K562 (cell line): ENCODE data around the gene ACTN1. TPM values are rescaled to one million over a fixed set of nuclear protein-coding genes. Genes with fewer than 3 reads are reported as not detected.

Experiments
- ATAC-seq: fragments of 200-7000 bp; cut with Tn5 transposase; 3 replicates; pipeline ENCODE4 v1.9.1; 2020; ENCODE audit warnings: moderate library complexity
- BruUV-seq: library from RNA; stranded (reverse); fragments of 400-500 nt; replicated peaks from 2 replicates; lab custom pipeline; 2021; lab: Mats Ljungman, UMichigan
- CTCF ChIA-PET: fragments of 300-600 bp; formaldehyde crosslinking; extraction: SDS; loops from one replicate; lab custom pipeline; 2021; ENCODE audit warnings: low intra/inter-chr PET ratio; lab: Yijun Ruan, JAX
- POLR2A ChIA-PET: fragments of 300-600, 350-650 bp; sonication (Branson Sonifier 250); formaldehyde crosslinking; extraction: SDS; loops from one replicate; lab custom pipeline; 2021; ENCODE audit warnings: antibody characterized with exemption, inconsistent platforms; lab: Yijun Ruan, JAX
- DNase-seq, 4 experiments: peaks; one replicate each; pipeline versions ENCODE4 v3.0.0 to v3.0.0-alpha.2; 2011 to 2018; ENCODE audit warnings: low spot score in 3 of 4, mixed read lengths in 3 of 4; ENCODE audit errors: extremely low read depth in 1 of 4
- FAIRE-seq: peaks from 2 replicates; lab custom pipeline; 2011; peaks lifted over from hg19 to GRCh38; lab: Jason Lieb, UNC
- H2AFZ ChIP-seq: 2 replicates; pipeline ENCODE4 v1.6.0; 2011; ENCODE audit warnings: low read depth, low read length, control low read depth, inconsistent platforms
- H3K27ac ChIP-seq: fragments of 200-600 bp; 3 replicates; pipeline ENCODE4 v1.8.0; 2011; ENCODE audit warnings: low read depth, mild to moderate bottlenecking, control low read depth, inconsistent platforms, low read length, moderate library complexity, mixed read lengths; ENCODE audit errors: extremely low read depth
- H3K27me3 ChIP-seq, 2 experiments: fragments of 300-600 bp in 1 of 2; 2 replicates in 1 of 2; 3 replicates in 1 of 2; pipeline versions ENCODE4 v1.6.0 to v1.8.0; 2011; ENCODE audit warnings: inconsistent platforms in 2 of 2, low read length in 2 of 2, mild to moderate bottlenecking in 1 of 2, mixed read lengths in 1 of 2, moderate library complexity in 1 of 2; ENCODE audit not compliant: control insufficient read depth in 2 of 2, insufficient read depth in 2 of 2
- H3K36me3 ChIP-seq: fragments of 300-600 bp; 3 replicates; pipeline ENCODE4 v1.8.0; 2011; ENCODE audit warnings: mild to moderate bottlenecking, low read length, inconsistent platforms; ENCODE audit not compliant: control insufficient read depth, insufficient read depth
- H3K4me1 ChIP-seq, 2 experiments: fragments of 200-600 bp in 1 of 2; replicated peaks in 1 of 2; 2 replicates in 1 of 2; 3 replicates in 1 of 2; pipeline versions ENCODE4 v1.5.1 to v1.8.0; 2011; ENCODE audit warnings: inconsistent platforms in 2 of 2, low read length in 2 of 2, mild to moderate bottlenecking in 1 of 2, mixed read lengths in 1 of 2, moderate library complexity in 1 of 2; ENCODE audit not compliant: control insufficient read depth in 2 of 2, insufficient read depth in 2 of 2
- H3K4me2 ChIP-seq: 2 replicates; pipeline ENCODE4 v1.6.1; 2011; ENCODE audit warnings: low read length, control low read depth, inconsistent platforms, mixed read lengths; ENCODE audit not compliant: insufficient read depth
- H3K4me3 ChIP-seq: fragments of 200-600 bp; sonication (generic), shearing (Covaris generic); 2 replicates; pipeline ENCODE4 v1.5.1; 2016; ENCODE audit warnings: control low read depth, inconsistent platforms
- H3K79me2 ChIP-seq: fragments of 200-600 bp; 3 replicates; pipeline ENCODE4 v1.8.0; 2011; ENCODE audit warnings: low read length, inconsistent platforms; ENCODE audit not compliant: control insufficient read depth, insufficient read depth
- H3K9ac ChIP-seq, 2 experiments: 2 replicates each; pipeline versions ENCODE4 v1.6.0 to v1.6.1; 2011; ENCODE audit warnings: low read depth in 2 of 2, low read length in 2 of 2, control low read depth in 1 of 2, inconsistent platforms in 1 of 2, mild to moderate bottlenecking in 1 of 2, mixed read lengths in 1 of 2; ENCODE audit not compliant: insufficient read depth in 1 of 2
- H3K9me1 ChIP-seq: one replicate; pipeline ENCODE4 v1.6.0; 2011; ENCODE audit warnings: inconsistent platforms, mild to moderate bottlenecking, low read length, moderate library complexity; ENCODE audit not compliant: control insufficient read depth, insufficient read depth
- H3K9me3 ChIP-seq: replicated peaks from 2 replicates; pipeline ENCODE4 v1.5.1; 2011; ENCODE audit warnings: low read depth, low read length, inconsistent platforms; ENCODE audit not compliant: control insufficient read depth, insufficient read depth
- H4K20me1 ChIP-seq: replicated peaks from 2 replicates; pipeline ENCODE4 v1.6.1; 2011; ENCODE audit warnings: low read length, inconsistent platforms, mixed read lengths; ENCODE audit not compliant: control insufficient read depth, insufficient read depth
- DMBX1 ChIP-seq: fragments of 250-450 bp; sonication (Bioruptor Pico); IDR thresholded peaks from 2 replicates; pipeline ENCODE4 v1.8.0; 2022; ENCODE audit warnings: inconsistent platforms, mild to moderate bottlenecking, moderate library complexity, borderline replicate concordance
- DPF2 ChIP-seq: fragments of 450-650 bp; IDR thresholded peaks from 2 replicates; pipeline ENCODE4 v1.6.1; 2016
- GABPA ChIP-seq: fragments of 200-800 bp; sonication (Bioruptor generic); conservative IDR thresholded peaks from 2 replicates; pipeline ENCODE4 v1.6.1; 2016; ENCODE audit warnings: low read depth, missing genetic modification characterization, missing compliant biosample characterization
- MAFK ChIP-seq: IDR thresholded peaks from 2 replicates; pipeline ENCODE4 v1.6.1; 2011; ENCODE audit warnings: low read length, improper control_type of control experiment
- NONO ChIP-seq, 2 experiments: fragments of 200-400 bp in 1 of 2; fragments of 450-650 bp in 1 of 2; formaldehyde crosslinking in 1 of 2; IDR thresholded peaks; 2 replicates each; pipeline ENCODE4 v1.6.1; 2017; ENCODE audit warnings: low read depth in 2 of 2, mild to moderate bottlenecking in 2 of 2, moderate library complexity in 2 of 2, low read length in 1 of 2
- POU5F1 ChIP-seq: fragments of 150-350 bp; IDR thresholded peaks from 2 replicates; pipeline ENCODE4 v1.6.1; 2014; ENCODE audit warnings: borderline replicate concordance, low read length, low read depth, mild to moderate bottlenecking; ENCODE audit not compliant: partially characterized antibody
- PPARD ChIP-seq: fragments of 250-450 bp; sonication (Bioruptor Pico); IDR thresholded peaks from 2 replicates; pipeline ENCODE4 v1.8.0; 2022; ENCODE audit warnings: inconsistent platforms, mild to moderate bottlenecking, moderate library complexity
- ZNF354B ChIP-seq: fragments of 250-450 bp; sonication (Bioruptor Pico); IDR thresholded peaks from 2 replicates; pipeline ENCODE4 v1.4.0; 2020
- ZNF778 ChIP-seq: fragments of 450-650 bp; formaldehyde crosslinking; IDR thresholded peaks from 2 replicates; pipeline ENCODE4 v1.4.0; 2020; ENCODE audit warnings: mild to moderate bottlenecking, moderate library complexity
- whole genome bisulfite sequencing: fragments of 100-300 bp; shearing (Covaris generic); methylation state at CpG from one replicate; pipeline ENCODE4 v1.1.6; 2016; ENCODE audit warnings: low coverage, mixed read lengths; ENCODE audit not compliant: insufficient coverage; ENCODE audit errors: missing lambda C conversion rate; 5-methylcytosine and 5-hydroxymethylcytosine counted together
- in situ Hi-C: fragments of 300-500 bp; cut with MboI; formaldehyde crosslinking; loops from 4 replicates; pipeline ENCODE4 v1.15.0; 2018; ENCODE audit warnings: inconsistent platforms, mixed read lengths
- intact Hi-C: fragments of 100-400 bp; cut with micrococcal nuclease; formaldehyde crosslinking; loops from 2 replicates; pipeline ENCODE4 v1.14.2; 2022
- polyA plus RNA-seq, 8 experiments: library from polyadenylated mRNA; depleted of rRNA in 4 of 8; stranded (reverse) in 5 of 8; unstranded in 3 of 8; fragments of >200 nt; fragmentation: Nextera tagmentation in 2 of 8; fragmentation: Illumina TruSeq in 1 of 8; extraction: Ambion mirVana in 2 of 8; extraction: Trizol in 1 of 8; gene quantifications; 2 replicates each; pipeline versions ENCODE4 v1.2.1 to v1.2.3, GENCODE V29; 2011 to 2014; ENCODE audit warnings: inconsistent platforms in 1 of 8, missing spikeins in 1 of 8
- total RNA-seq, 7 experiments: library from RNA; depleted of rRNA in 6 of 7; stranded (reverse); fragments of >200 nt in 6 of 7; fragmentation: Illumina TruSeq in 2 of 7; extraction: Trizol in 2 of 7; gene quantifications; 2 replicates each; pipeline versions ENCODE4 v1.2.1 to v1.2.3, GENCODE V29; 2011 to 2021; ENCODE audit warnings: low replicate concordance in 1 of 7
- TF ChIP-seq, protein P1 (sequence below): sonication (generic); formaldehyde crosslinking; IDR thresholded peaks from 2 replicates; pipeline ENCODE4 v1.9.0; 2022; ENCODE audit warnings: mild to moderate bottlenecking, missing genetic modification reagents
- TF ChIP-seq, protein P2 (sequence below): sonication (generic); formaldehyde crosslinking; IDR thresholded peaks from 2 replicates; pipeline ENCODE4 v1.8.1; 2023; ENCODE audit warnings: mild to moderate bottlenecking, missing genetic modification reagents
- TF ChIP-seq, protein P3 (sequence below): fragments of 450-650 bp; IDR thresholded peaks from 2 replicates; pipeline ENCODE4 v1.7.1; 2018; ENCODE audit warnings: mild to moderate bottlenecking, low read depth; ENCODE audit not compliant: partially characterized antibody
- TF ChIP-seq, protein P4 (sequence below): fragments of 250-450 bp; sonication (Bioruptor Pico); IDR thresholded peaks from 2 replicates; pipeline ENCODE4 v1.8.0; 2022; ENCODE audit warnings: inconsistent platforms, mild to moderate bottlenecking, moderate library complexity, borderline replicate concordance

ACTN1 gene
- total and polyA plus RNA-seq, 9 of the 15 experiments (the other 6 are each of a cell fraction or from before 2014, with no cell fraction given), result 2.2 to 67.7 (median 34.5) TPM

DNA sequence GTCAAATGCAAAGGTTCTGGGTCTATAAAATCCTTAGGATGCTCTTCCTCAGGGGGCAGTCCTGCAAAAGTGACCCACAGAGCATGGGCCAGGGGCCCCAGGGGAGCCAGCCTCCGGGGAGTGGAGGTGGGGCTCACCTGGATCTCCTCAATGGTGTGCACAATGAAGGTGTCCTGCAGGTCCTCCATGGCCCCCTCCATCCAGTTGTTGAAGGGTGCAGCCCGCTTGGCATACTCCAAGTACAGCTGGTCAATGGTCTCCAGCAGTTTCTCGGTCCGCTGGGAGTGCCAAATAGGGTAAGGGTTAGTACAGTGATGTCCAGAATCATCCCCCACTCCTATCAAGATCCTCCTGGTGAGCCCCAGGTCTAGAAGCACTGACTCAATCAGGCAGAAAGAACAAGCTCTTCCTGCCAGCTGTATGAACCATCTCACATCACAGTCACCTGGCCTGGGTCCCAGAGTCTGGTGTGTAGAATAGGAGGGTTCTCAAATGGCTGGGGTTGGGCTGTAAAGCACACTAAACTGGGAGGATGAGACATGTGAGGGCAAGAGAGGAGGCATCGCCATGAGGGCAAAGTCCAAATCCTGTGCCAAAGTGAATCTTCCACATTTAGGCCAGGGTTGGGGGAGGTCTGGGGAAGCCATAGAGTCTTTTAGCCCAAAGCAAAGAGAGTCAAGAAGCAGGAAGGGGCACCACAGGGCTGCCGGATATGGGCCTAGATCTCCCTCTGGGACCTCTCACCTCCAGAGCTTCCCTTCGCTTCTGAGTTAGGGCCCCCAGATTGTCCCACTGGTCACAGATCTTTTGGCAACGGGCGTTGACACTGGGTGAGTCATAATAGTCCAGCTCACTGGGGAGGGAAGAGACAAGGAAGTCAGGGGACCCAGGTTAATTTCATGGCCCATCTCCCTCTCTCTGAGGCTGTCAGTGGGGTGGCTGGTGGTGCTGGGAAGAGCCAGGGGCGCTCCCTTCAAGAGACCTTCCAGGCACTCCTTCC, 94.8 kb downstream of the ACTN1 start:
- H3K9me1 ChIP-seq, result no peaks in the 10 kb centered on the region
- H3K4me1 ChIP-seq, result no peaks in the 10 kb centered on the region; a peak in 1 of 5 replicates
- peaks cover 52% of the 10 kb centered on the region; the same call in 2 of the 3 replicates for H3K36me3 ChIP-seq
- H3K4me3 ChIP-seq, result no peak overlapping the region
- no peaks in the 10 kb centered on the region for H3K9me3 ChIP-seq
- no peak overlapping the region for H3K27ac ChIP-seq
- ATAC-seq (no peak), DNase-seq (no peak), FAIRE-seq (no peak)
- H2AFZ ChIP-seq, result no peak overlapping the region
- in situ Hi-C loops (no loop called here), intact Hi-C loops (no loop called here)
- H3K4me2 ChIP-seq, result no peak overlapping the region
- ChIA-PET CTCF (no interaction called here), POLR2A (interaction anchor here (0.7 kb wide), 1 partner anchor 12 kb away, joined by 3 read pairs; no protein-coding TSS in a partner anchor)
- H3K79me2 ChIP-seq, result no peaks in the 10 kb centered on the region
- no peaks in the 10 kb centered on the region for H3K27me3 ChIP-seq
- 80% methylated on average over 9 of the region's 10 CpGs for WGBS
- no TSS peak for BruUV-seq
- no peak overlapping the region for H3K9ac ChIP-seq
- H4K20me1 ChIP-seq, result no peaks in the 10 kb centered on the region
- TF ChIP-seq, protein P1, sequence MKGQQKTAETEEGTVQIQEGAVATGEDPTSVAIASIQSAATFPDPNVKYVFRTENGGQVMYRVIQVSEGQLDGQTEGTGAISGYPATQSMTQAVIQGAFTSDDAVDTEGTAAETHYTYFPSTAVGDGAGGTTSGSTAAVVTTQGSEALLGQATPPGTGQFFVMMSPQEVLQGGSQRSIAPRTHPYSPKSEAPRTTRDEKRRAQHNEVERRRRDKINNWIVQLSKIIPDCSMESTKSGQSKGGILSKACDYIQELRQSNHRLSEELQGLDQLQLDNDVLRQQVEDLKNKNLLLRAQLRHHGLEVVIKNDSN, result no peak
- TF ChIP-seq, protein P2, sequence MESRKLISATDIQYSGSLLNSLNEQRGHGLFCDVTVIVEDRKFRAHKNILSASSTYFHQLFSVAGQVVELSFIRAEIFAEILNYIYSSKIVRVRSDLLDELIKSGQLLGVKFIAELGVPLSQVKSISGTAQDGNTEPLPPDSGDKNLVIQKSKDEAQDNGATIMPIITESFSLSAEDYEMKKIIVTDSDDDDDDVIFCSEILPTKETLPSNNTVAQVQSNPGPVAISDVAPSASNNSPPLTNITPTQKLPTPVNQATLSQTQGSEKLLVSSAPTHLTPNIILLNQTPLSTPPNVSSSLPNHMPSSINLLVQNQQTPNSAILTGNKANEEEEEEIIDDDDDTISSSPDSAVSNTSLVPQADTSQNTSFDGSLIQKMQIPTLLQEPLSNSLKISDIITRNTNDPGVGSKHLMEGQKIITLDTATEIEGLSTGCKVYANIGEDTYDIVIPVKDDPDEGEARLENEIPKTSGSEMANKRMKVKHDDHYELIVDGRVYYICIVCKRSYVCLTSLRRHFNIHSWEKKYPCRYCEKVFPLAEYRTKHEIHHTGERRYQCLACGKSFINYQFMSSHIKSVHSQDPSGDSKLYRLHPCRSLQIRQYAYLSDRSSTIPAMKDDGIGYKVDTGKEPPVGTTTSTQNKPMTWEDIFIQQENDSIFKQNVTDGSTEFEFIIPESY (CRISPR knock-in tag), result no peak
- no peak for TF ChIP-seq PPARD (CRISPR knock-in tag)
- no peak for TF ChIP-seq POU5F1
- TF ChIP-seq, protein P3, sequence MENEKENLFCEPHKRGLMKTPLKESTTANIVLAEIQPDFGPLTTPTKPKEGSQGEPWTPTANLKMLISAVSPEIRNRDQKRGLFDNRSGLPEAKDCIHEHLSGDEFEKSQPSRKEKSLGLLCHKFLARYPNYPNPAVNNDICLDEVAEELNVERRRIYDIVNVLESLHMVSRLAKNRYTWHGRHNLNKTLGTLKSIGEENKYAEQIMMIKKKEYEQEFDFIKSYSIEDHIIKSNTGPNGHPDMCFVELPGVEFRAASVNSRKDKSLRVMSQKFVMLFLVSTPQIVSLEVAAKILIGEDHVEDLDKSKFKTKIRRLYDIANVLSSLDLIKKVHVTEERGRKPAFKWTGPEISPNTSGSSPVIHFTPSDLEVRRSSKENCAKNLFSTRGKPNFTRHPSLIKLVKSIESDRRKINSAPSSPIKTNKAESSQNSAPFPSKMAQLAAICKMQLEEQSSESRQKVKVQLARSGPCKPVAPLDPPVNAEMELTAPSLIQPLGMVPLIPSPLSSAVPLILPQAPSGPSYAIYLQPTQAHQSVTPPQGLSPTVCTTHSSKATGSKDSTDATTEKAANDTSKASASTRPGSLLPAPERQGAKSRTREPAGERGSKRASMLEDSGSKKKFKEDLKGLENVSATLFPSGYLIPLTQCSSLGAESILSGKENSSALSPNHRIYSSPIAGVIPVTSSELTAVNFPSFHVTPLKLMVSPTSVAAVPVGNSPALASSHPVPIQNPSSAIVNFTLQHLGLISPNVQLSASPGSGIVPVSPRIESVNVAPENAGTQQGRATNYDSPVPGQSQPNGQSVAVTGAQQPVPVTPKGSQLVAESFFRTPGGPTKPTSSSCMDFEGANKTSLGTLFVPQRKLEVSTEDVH, result no peak
- TF ChIP-seq DPF2, result no peak
- no peak for TF ChIP-seq ZNF778 (CRISPR knock-in tag)
- no peak for TF ChIP-seq ZNF354B (CRISPR knock-in tag)
- TF ChIP-seq NONO (IDR thresholded peaks at IDR 0.05; ENCODE audit: low read depth in 2 of 2, low read length in 1 of 2), result no peak
- no peak for TF ChIP-seq DMBX1
- TF ChIP-seq MAFK, result no peak
- TF ChIP-seq GABPA (tag), result no peak
- TF ChIP-seq, protein P4, sequence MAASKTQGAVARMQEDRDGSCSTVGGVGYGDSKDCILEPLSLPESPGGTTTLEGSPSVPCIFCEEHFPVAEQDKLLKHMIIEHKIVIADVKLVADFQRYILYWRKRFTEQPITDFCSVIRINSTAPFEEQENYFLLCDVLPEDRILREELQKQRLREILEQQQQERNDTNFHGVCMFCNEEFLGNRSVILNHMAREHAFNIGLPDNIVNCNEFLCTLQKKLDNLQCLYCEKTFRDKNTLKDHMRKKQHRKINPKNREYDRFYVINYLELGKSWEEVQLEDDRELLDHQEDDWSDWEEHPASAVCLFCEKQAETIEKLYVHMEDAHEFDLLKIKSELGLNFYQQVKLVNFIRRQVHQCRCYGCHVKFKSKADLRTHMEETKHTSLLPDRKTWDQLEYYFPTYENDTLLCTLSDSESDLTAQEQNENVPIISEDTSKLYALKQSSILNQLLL (CRISPR knock-in tag), result no peak
